Left ventricle myocardium inferior (tissue), 1 donor: ENCODE data around the gene PAPOLG. TPM values are rescaled to one million over a fixed set of nuclear protein-coding genes. Genes with fewer than 3 reads are reported as not detected.

Experiments used
- DNase-seq: peaks from one replicate; pipeline ENCODE4 v3.0.0-alpha.2; 2020
- H3K27ac ChIP-seq: fragments of 200-600 bp; replicated peaks from 2 replicates; pipeline ENCODE4 v1.8.0; 2021
- H3K27me3 ChIP-seq: fragments of 200-600 bp; 2 replicates; pipeline ENCODE4 v1.8.0; 2021; ENCODE audit warnings: low read depth
- H3K36me3 ChIP-seq: fragments of 200-600 bp; 2 replicates; pipeline ENCODE4 v1.8.0; 2021
- H3K4me1 ChIP-seq: fragments of 200-600 bp; 2 replicates; pipeline ENCODE4 v1.8.0; 2021
- H3K4me3 ChIP-seq: fragments of 200-600 bp; 2 replicates; pipeline ENCODE4 v1.8.0; 2021; ENCODE audit warnings: mild to moderate bottlenecking, moderate library complexity
- H3K9me3 ChIP-seq: fragments of 200-600 bp; replicated peaks from 2 replicates; pipeline ENCODE4 v1.8.0; 2021
- CTCF ChIP-seq: fragments of 200-600 bp; IDR thresholded peaks from 2 replicates; pipeline ENCODE4 v1.8.0; 2021; ENCODE audit warnings: antibody characterized with exemption, mild to moderate bottlenecking, borderline replicate concordance
- intact Hi-C: fragments of 100-400 bp; cut with micrococcal nuclease; formaldehyde crosslinking; loops from one replicate; pipeline ENCODE4 v1.11.0; 2022
- total RNA-seq: library from RNA; stranded (reverse); fragmentation: NEBNext Ultra II Directional; extraction: Animal tissue kit (Norgen Biotek cat#: 25700); gene quantifications from one replicate; pipeline ENCODE4 v1.2.1, GENCODE V29; 2021
- donor health status: DM: no; HTN: yes; CAD: no; lungs with severe emphysema.

PAPOLG gene
- total RNA-seq, 1 donor from 2014 or later, result 6.9 TPM

GRCh38 chr2:60838481-60838880, 82.4 kb downstream of the PAPOLG start:
- peaks cover 5% of the 10 kb centered on the region for H3K27me3 ChIP-seq
- no peak overlapping the region for H3K4me3 ChIP-seq
- peaks cover 3% of the 10 kb centered on the region for H3K4me1 ChIP-seq
- no peak overlapping the region for H3K27ac ChIP-seq
- no peak for TF ChIP-seq CTCF
- intact Hi-C loops, result no loop called here
- DNase-seq, result no peak
- H3K36me3 ChIP-seq, result no peaks in the 10 kb centered on the region
- H3K9me3 ChIP-seq, result no peaks in the 10 kb centered on the region

GRCh38 chr2:60839126-60839813, 83.2 kb downstream of the PAPOLG start:
- H3K4me3 ChIP-seq, result no peak overlapping the region
- no peaks in the 10 kb centered on the region for H3K9me3 ChIP-seq
- H3K27me3 ChIP-seq, result peaks cover 5% of the 10 kb centered on the region
- no peaks in the 10 kb centered on the region for H3K36me3 ChIP-seq
- no peak for TF ChIP-seq CTCF
- intact Hi-C loops, result no loop called here
- H3K4me1 ChIP-seq, result peaks cover 3% of the 10 kb centered on the region
- no peak overlapping the region for H3K27ac ChIP-seq
- DNase-seq, result no peak

- no peak for TF ChIP-seq CTCF
- intact Hi-C loops, result no loop called here
- Histone ChIP-seq H3K4me1 (no peaks in the 10 kb centered on the region), H3K27me3 (no peaks in the 10 kb centered on the region), H3K9me3 (no peaks in the 10 kb centered on the region), H3K27ac (no peak overlapping the region), H3K36me3 (no peaks in the 10 kb centered on the region), H3K4me3 (no peak overlapping the region)
- DNase-seq, result no peak
These were observed 84.8 kb downstream of the PAPOLG start for GRCh38 chr2:60840880-60841279.

GRCh38 chr2:60843006-60843405, 86.9 kb downstream of the PAPOLG start:
- DNase-seq, result no peak
- Histone ChIP-seq H3K27me3 (no peaks in the 10 kb centered on the region), H3K36me3 (no peaks in the 10 kb centered on the region), H3K4me1 (no peaks in the 10 kb centered on the region), H3K9me3 (no peaks in the 10 kb centered on the region), H3K27ac (no peak overlapping the region), H3K4me3 (no peak overlapping the region)
- no peak for TF ChIP-seq CTCF
- intact Hi-C loops, result no loop called here

GRCh38 chr2:60844105-60844504, 88.0 kb downstream of the PAPOLG start:
- H3K36me3 ChIP-seq, result no peaks in the 10 kb centered on the region
- no peak overlapping the region for H3K4me3 ChIP-seq
- no peak for DNase-seq
- no peak overlapping the region for H3K27ac ChIP-seq
- no peaks in the 10 kb centered on the region for H3K4me1 ChIP-seq
- TF ChIP-seq CTCF, result no peak
- no peaks in the 10 kb centered on the region for H3K9me3 ChIP-seq
- no peaks in the 10 kb centered on the region for H3K27me3 ChIP-seq
- intact Hi-C loops, result no loop called here
